ENCODE measurements around the gene PTPRS.
A peak's percentile ranks its signal among the peaks of the same experiment; 100 is the strongest.

The PTPRS gene

DNA sequence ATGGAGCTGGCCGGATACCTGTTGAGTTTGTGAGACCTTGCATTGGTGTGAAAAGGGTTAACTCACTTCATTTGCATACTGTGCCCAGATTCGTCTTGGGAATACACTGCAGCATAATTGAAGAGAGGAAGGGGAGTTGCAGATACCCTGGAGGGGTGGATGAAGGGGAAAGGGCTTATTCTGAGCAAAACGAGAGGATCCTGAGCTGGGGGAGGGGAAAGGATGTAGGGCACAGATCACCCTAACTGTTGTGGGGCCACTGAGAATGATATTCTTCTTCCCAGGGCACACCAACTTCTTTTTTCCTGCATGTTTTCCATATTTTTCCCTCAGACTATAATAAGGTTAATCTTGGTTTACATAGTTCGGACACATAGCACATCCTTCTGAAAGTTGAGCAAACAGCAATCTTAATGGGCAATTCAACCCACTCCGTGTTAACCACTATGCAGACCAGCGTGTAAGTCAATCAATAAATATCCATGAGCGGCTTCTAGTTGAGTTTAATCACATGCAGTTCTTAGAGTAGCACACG is 11.7 kb upstream of the PTPRS start:
- Histone ChIP-seq H3K9me3 (ENCODE audit: insufficient read depth, low read depth, low read length) (peaks cover 6% of the 10 kb centered on the region), H3K27ac (ENCODE audit: low read length) (peak overlapping the region; percentile 31)

DNA sequence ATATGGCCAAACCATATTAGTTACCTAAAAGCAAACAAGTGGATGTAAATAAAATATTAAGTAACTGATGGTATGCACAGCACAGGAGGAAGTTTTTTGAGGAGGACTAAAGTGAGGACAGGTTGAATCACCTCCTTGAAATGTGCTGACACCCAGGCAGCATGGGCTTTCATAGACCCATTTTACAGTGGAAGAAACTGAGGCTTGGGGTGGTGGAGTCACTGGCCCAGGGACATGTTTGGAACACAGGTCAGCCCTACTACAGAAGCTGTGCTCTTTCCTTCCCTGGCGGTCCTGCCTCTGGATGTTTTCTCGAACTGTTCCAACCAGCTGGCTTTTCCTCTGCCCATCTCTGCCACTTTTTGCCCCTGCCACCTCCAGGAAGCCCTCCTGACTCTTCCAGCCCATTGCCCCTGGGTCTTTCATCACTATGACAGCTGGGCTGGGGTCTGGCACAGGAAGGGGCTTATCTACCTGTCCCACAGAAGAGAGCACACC is 11.2 kb upstream of the PTPRS start:
- Histone ChIP-seq H3K36me3 (ENCODE audit: insufficient read depth, low read depth, low read length) (no peaks in the 10 kb centered on the region), H3K27ac (ENCODE audit: low read length) (peak overlapping the region; percentile 31), H3K4me1 (ENCODE audit: insufficient read depth, low read length) (no peaks in the 10 kb centered on the region), H3K9me3 (ENCODE audit: insufficient read depth, low read depth, low read length) (peaks cover 6% of the 10 kb centered on the region), H3K4me3 (ENCODE audit: low read length) (no peak overlapping the region), H3K27me3 (ENCODE audit: insufficient read depth, low read length) (peaks cover 2% of the 10 kb centered on the region), H3K9ac (ENCODE audit: low read depth, low read length) (peak overlapping the region; percentile 87)

More for the DNA sequence above, 11.7 kb upstream of the PTPRS start:
- Histone ChIP-seq H3K27me3 (ENCODE audit: insufficient read depth, low read length) (no peaks in the 10 kb centered on the region), H3K9ac (ENCODE audit: low read depth, low read length) (peak overlapping the region; percentile 87), H3K4me3 (ENCODE audit: low read length) (no peak overlapping the region), H3K36me3 (ENCODE audit: insufficient read depth, low read depth, low read length) (no peaks in the 10 kb centered on the region), H3K4me1 (ENCODE audit: insufficient read depth, low read length) (no peaks in the 10 kb centered on the region)

DNA sequence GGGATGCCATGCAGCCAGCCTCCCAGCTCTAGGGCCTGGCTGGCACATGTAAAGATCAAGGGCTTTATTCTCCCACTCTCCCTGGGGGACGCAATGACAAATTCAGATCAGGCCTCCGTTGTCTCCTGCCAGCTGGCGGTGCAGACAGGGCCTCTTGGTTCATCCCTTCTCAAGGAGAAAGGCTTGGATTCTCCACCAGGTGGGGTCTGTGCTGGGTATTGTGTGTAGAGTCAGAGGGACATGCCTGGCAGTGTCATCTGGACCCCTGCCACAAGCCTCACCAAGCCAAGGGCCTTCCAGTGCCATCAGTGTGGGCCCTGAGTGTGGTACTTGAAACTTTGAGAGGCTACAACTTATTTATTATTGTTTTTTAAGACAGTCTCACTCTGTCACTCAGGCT is 8.4 kb upstream of the PTPRS start:
- H3K4me1 ChIP-seq (ENCODE audit: insufficient read depth, low read length) = 0 out of 2 replicates have a peak, but pooled peaks cover 3% of the 10 kb centered on the region
- H3K36me3 ChIP-seq (ENCODE audit: insufficient read depth, low read depth, low read length) = no peaks in the 10 kb centered on the region
- peaks cover 14% of the 10 kb centered on the region for H3K27me3 ChIP-seq (ENCODE audit: insufficient read depth, low read length)
- peaks cover 6% of the 10 kb centered on the region for H3K9me3 ChIP-seq (ENCODE audit: insufficient read depth, low read depth, low read length)
- no peak overlapping the region for H3K27ac ChIP-seq (ENCODE audit: low read length)
- no peak overlapping the region for H3K4me3 ChIP-seq (ENCODE audit: low read length)
- no peak overlapping the region for H3K9ac ChIP-seq (ENCODE audit: low read depth, low read length)

DNA sequence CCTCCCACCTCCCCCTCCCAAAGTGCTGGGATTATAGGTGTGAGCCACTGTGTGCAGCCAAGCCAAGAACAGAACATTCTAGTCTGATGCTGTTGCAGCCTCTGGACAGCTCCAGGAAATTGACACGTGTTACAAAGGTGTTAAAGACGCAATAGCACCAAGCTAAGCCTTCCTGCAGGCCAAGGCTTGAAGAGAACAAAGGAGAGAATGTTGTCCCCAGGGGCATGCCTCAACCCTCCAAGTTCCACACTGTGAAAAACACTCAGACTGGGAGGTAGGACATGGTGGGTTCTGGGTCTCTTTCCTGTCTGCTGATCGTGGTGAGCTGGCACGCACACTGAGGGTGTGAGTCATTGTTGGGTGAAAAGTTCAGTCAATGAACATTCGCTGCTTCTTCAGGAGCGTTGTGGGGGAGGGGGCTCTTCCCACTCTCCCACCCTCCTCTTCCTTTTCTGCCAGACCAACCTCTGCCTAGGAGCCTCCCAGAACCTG is 5.3 kb upstream of the PTPRS start:
- Histone ChIP-seq H3K27ac (ENCODE audit: low read length) (no peak overlapping the region), H3K4me1 (ENCODE audit: insufficient read depth, low read length) (0 out of 2 replicates have a peak, but pooled peaks cover 3% of the 10 kb centered on the region), H3K9me3 (ENCODE audit: insufficient read depth, low read depth, low read length) (peaks cover 6% of the 10 kb centered on the region), H3K36me3 (ENCODE audit: insufficient read depth, low read depth, low read length) (no peaks in the 10 kb centered on the region), H3K9ac (ENCODE audit: low read depth, low read length) (no peak overlapping the region), H3K4me3 (ENCODE audit: low read length) (no peak overlapping the region), H3K27me3 (ENCODE audit: insufficient read depth, low read length) (peaks cover 35% of the 10 kb centered on the region)

DNA sequence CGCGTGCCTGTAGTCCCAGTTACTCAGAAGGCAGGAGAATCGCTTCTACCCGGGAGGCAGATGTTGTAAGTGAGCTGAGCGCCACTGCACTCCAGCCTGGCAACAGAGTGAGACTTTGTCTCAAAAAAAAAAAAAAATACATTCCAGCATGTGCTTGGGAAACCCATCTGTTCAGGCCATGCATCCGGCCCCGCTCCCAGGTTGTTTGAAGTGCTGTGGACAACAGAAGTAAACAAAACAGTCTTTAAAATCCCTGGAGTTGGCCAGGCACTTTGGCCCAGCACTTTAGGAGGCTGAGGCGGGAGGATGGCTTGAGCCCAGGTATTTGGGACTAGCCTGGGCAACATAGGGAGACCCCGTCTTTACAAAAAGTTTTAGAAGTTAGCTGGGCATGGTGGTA is 3.2 kb upstream of the PTPRS start:
- H3K4me3 ChIP-seq (ENCODE audit: low read length) = no peak overlapping the region
- peaks cover 6% of the 10 kb centered on the region for H3K9me3 ChIP-seq (ENCODE audit: insufficient read depth, low read depth, low read length)
- H3K4me1 ChIP-seq (ENCODE audit: insufficient read depth, low read length) = 0 out of 2 replicates have a peak, but pooled peaks cover 3% of the 10 kb centered on the region
- peaks cover 36% of the 10 kb centered on the region for H3K27me3 ChIP-seq (ENCODE audit: insufficient read depth, low read length)
- H3K36me3 ChIP-seq (ENCODE audit: insufficient read depth, low read depth, low read length) = no peaks in the 10 kb centered on the region
- no peak overlapping the region for H3K9ac ChIP-seq (ENCODE audit: low read depth, low read length)
- no peak overlapping the region for H3K27ac ChIP-seq (ENCODE audit: low read length)

DNA sequence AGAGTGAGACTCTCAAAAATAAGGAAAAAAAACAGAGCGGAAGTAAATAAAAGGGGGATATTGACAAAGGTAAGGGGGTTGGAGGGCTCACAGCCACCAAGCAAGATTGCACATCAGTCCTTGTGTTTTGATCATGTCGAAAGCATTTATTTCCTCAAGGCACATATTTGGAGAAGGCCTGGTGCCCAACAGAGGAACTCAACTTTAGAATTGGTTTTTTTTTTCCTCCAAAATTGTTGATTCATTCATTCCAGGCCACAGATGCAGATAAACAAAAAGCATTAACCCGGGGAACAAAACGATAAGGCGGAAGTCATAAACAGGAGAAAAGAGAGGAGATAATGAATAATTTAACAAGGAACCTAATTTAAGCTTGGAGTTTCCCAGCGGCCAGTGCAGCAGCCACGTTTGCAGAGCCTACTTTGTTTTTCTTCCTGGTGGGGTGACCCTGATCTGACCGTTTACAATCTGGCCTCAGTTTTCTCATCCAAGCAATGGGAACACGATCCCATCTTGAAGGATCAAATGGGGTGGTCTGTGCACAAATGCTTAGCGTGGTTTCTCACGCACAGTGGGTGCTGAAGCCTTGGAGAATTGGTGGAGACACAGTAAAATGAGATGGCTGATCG is 2.1 kb upstream of the PTPRS start:
- H3K27me3 ChIP-seq (ENCODE audit: insufficient read depth, low read length) = peaks cover 36% of the 10 kb centered on the region
- peaks cover 4% of the 10 kb centered on the region for H3K9me3 ChIP-seq (ENCODE audit: insufficient read depth, low read depth, low read length)
- H3K27ac ChIP-seq (ENCODE audit: low read length) = no peak overlapping the region
- no peaks in the 10 kb centered on the region for H3K36me3 ChIP-seq (ENCODE audit: insufficient read depth, low read depth, low read length)
- H3K9ac ChIP-seq (ENCODE audit: low read depth, low read length) = no peak overlapping the region
- H3K4me3 ChIP-seq (ENCODE audit: low read length) = no peak overlapping the region
- peaks cover 8% of the 10 kb centered on the region; the same call in 1 of the 2 replicates for H3K4me1 ChIP-seq (ENCODE audit: insufficient read depth, low read length)

DNA sequence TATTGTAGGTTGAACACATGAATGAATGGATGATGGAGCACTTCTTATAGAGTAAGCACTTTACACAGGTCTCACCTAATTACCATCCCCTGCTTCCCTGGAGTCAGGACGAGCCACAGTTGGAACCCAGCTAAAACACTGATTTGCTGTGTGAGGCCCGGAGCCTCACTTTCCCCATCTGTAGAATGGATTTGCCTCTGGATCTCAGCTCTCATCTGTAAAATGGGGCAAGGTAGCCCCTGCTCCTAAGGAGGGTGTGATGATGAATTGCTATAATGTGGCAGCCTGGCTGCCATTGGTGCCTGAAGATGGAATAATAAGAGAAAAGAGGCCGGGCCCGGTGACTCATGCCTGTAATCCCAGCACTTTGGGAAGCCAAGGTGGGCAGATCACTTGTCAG is 1.4 kb upstream of the PTPRS start:
- H3K27me3 ChIP-seq (ENCODE audit: insufficient read depth, low read length) = peaks cover 36% of the 10 kb centered on the region

DNA sequence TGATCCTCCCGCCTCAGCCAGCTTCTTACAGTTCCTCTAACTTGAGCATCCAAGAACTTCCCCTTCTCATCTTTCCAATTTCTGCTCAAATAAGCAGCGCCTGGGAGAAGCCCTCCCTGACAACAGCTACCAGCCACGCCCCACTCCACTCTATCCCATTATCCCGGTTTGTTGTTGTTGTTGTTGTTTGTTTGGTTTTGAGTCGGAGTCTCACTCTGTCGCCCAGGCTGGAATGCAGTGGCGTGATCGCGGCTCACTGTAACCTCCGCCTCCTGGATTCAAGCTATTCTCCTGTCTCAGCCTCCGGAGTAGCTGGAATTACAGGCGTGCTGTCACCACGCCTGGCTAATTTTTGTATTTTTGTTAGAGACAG is 822 bp upstream of the PTPRS start:
- H3K4me1 ChIP-seq (ENCODE audit: insufficient read depth, low read length) = peaks cover 17% of the 10 kb centered on the region

More for the DNA sequence above, 1.4 kb upstream of the PTPRS start:
- Histone ChIP-seq H3K4me3 (ENCODE audit: low read length) (no peak overlapping the region), H3K9me3 (ENCODE audit: insufficient read depth, low read depth, low read length) (no peaks in the 10 kb centered on the region), H3K9ac (ENCODE audit: low read depth, low read length) (no peak overlapping the region), H3K27ac (ENCODE audit: low read length) (no peak overlapping the region), H3K4me1 (ENCODE audit: insufficient read depth, low read length) (peaks cover 13% of the 10 kb centered on the region), H3K36me3 (ENCODE audit: insufficient read depth, low read depth, low read length) (no peaks in the 10 kb centered on the region)

DNA sequence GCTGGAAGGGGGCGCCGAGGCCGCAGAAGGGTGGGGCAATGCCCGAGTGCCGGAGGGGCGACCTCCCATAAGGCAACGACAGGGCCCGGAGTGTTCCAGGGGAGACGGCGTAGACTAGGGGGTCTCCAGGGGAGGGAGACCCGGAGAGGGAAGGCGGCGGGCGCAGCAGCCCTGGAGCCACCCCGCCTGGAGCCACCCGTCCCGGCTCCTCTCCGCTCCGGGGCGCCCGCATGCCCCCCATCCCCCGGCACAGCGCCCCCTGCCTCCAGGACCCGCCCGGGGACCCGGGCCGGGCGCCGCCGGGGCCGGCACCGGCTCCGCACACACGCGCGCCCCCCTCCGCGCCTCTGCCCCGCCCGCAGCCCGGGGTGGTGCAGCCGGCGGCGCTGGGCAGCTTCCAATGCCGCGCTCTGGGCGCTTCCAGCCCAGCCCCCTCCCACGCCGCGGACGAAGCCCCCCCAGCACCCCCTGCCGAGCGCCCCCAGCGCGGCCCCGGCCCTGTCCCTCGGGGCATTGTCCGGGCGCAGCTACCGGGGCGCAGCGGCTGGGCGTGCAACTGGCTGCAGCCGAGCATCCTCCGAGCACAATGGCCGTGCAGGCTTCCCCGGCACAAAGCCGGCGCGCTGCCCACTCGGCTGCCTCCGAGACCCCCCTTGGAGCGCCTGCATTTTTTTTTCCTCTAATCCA is 519 bp downstream of the PTPRS start:
- H3K9me3 ChIP-seq (ENCODE audit: insufficient read depth, low read depth, low read length) = no peaks in the 10 kb centered on the region
- peaks cover 16% of the 10 kb centered on the region for H3K4me1 ChIP-seq (ENCODE audit: insufficient read depth, low read length)
- peaks cover 21% of the 10 kb centered on the region for H3K27me3 ChIP-seq (ENCODE audit: insufficient read depth, low read length)
- peak overlapping the region; percentile 85 for H3K9ac ChIP-seq (ENCODE audit: low read depth, low read length)
- H3K4me3 ChIP-seq (ENCODE audit: low read length) = peak overlapping the region; percentile 71; the same call in 1 of the 2 replicates
- H3K27ac ChIP-seq (ENCODE audit: low read length) = peak overlapping the region; percentile 87
- H3K36me3 ChIP-seq (ENCODE audit: insufficient read depth, low read depth, low read length) = no peaks in the 10 kb centered on the region; the same call in 1 of the 2 replicates

More for the DNA sequence above, 822 bp upstream of the PTPRS start:
- Histone ChIP-seq H3K9ac (ENCODE audit: low read depth, low read length) (no peak overlapping the region), H3K27ac (ENCODE audit: low read length) (no peak overlapping the region), H3K9me3 (ENCODE audit: insufficient read depth, low read depth, low read length) (no peaks in the 10 kb centered on the region), H3K4me3 (ENCODE audit: low read length) (no peak overlapping the region), H3K27me3 (ENCODE audit: insufficient read depth, low read length) (peaks cover 30% of the 10 kb centered on the region), H3K36me3 (ENCODE audit: insufficient read depth, low read depth, low read length) (no peaks in the 10 kb centered on the region)

DNA sequence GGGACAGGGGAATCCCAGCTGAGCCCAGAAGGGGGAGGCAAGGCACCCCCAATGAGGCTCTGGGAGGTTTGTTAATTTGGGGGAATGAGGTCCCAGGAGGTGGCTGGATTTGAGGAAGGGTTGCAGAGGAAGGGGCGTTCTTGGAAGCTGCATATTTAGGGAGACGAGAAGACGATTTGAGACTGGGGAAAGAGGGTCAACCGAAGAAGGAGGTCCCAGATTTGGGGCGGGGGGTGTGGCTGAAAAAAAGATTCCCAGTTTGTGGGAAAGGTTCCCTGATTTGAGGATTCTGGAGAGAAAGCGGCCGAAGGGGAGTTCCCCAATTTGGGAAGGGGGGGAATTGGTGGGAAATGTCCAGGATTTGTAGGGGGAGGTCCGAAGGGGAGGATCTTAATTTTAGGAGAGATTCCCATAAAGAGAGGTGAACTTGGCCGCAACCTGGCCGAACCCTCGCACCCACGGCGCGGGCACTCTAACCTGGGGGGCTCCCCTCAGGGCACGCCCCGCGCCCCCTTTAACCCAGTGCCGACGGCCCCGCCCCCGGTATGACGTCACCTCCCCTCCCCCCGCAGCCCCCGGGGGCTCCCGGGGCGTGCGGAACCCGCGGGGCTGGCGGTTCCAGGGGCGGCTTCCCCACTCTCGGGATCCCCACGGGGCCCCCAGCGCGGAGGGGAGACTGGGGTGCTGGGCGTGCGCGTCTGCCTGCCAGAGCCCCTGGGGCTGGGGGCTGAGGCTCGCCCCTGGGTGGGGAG is 1.2 kb downstream of the PTPRS start:
- peaks cover 16% of the 10 kb centered on the region for H3K4me1 ChIP-seq (ENCODE audit: insufficient read depth, low read length)
- H3K27me3 ChIP-seq (ENCODE audit: insufficient read depth, low read length) = peaks cover 21% of the 10 kb centered on the region
- H3K27ac ChIP-seq (ENCODE audit: low read length) = no peak overlapping the region
- no peaks in the 10 kb centered on the region for H3K9me3 ChIP-seq (ENCODE audit: insufficient read depth, low read depth, low read length)
- peak overlapping the region; percentile 85 for H3K9ac ChIP-seq (ENCODE audit: low read depth, low read length)
- H3K4me3 ChIP-seq (ENCODE audit: low read length) = peak overlapping the region; percentile 71
- no peaks in the 10 kb centered on the region; the same call in 1 of the 2 replicates for H3K36me3 ChIP-seq (ENCODE audit: insufficient read depth, low read depth, low read length)

DNA sequence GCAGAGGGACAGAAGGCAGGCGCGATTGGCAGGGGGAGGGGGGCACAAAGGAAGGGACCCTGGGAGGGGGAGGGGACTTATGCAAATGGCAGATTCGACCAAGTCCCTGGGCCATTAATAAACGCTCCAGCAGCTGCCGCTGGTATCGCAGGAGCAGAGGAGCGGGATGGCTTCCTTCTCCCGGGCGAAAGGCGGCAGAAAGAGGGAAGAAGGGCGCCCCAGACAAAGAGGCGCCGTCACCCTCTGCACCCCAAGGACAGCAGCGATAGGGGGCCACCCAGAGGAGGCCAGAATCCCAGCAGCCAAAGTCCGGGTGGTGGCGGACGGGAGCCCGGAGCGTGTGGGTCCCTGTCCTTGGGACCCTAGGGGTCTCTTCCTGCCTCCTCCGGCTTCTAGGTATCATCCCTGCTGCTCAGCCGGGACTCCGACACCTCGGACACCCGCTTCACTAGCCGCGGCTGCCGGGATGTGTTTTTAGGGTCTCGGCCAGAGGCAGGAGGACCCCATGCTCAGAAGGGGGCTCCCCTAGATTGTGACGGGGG is 1.9 kb downstream of the PTPRS start:
- Histone ChIP-seq H3K9ac (ENCODE audit: low read depth, low read length) (peak overlapping the region; percentile 85; the same call in 1 of the 2 replicates), H3K27me3 (ENCODE audit: insufficient read depth, low read length) (peaks cover 21% of the 10 kb centered on the region), H3K27ac (ENCODE audit: low read length) (no peak overlapping the region), H3K36me3 (ENCODE audit: insufficient read depth, low read depth, low read length) (no peaks in the 10 kb centered on the region; the same call in 1 of the 2 replicates), H3K4me1 (ENCODE audit: insufficient read depth, low read length) (peaks cover 16% of the 10 kb centered on the region), H3K9me3 (ENCODE audit: insufficient read depth, low read depth, low read length) (no peaks in the 10 kb centered on the region), H3K4me3 (ENCODE audit: low read length) (peak overlapping the region; percentile 71)
